NCI-H1105 (cell line): Measurements from ENCODE around the gene ARL15.
"Not testable (repeated sequence)": the region's sequence is repeated elsewhere in the genome, so short reads cannot be mapped to it uniquely, and the experiment has no call there.

Experiments
- DNase-seq: peaks from one replicate; lab custom pipeline; 2025; lab: John Stamatoyannopoulos, UW

Gene ARL15

GRCh38 chr5:53982319-53982718 is 328.1 kb downstream of the ARL15 start:
- DNase-seq: not testable (repeated sequence)

DNA sequence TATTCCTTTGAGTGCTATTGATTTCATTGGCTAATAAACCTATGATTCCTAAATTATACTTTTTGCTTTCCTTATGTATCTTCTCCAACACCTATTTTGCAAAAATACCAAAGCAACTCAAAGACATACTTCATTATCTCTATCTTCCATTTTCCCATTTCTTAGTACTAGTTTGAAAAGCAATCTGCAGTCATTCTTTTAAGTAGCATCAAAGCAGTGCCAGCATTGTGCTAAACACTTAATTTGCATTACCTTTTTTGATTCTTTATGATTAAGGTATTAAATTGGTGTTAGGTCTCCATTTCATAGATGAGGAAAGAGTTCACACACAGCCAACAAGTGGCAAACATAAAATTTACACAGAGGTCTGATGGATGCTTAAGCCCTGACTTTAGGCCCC is 330.3 kb downstream of the ARL15 start:
- DNase-seq: no peak

GRCh38 chr5:53974021-53974420 is 336.4 kb downstream of the ARL15 start:
- no peak for DNase-seq

- no peak for DNase-seq
Measured at GRCh38 chr5:53972314-53972713, 338.1 kb downstream of the ARL15 start.

- no peak for DNase-seq
Measured at GRCh38 chr5:53971551-53971950, 338.8 kb downstream of the ARL15 start.

GRCh38 chr5:53971131-53971530 is 339.2 kb downstream of the ARL15 start:
- DNase-seq: no peak

- DNase-seq: no peak
Measured at GRCh38 chr5:53970475-53970874, 339.9 kb downstream of the ARL15 start.

GRCh38 chr5:53969176-53969730 is 341.1 kb downstream of the ARL15 start:
- no peak for DNase-seq

GRCh38 chr5:53965459-53965858 is 344.9 kb downstream of the ARL15 start:
- no peak for DNase-seq

GRCh38 chr5:53963958-53964357 is 346.4 kb downstream of the ARL15 start:
- no peak for DNase-seq

DNA sequence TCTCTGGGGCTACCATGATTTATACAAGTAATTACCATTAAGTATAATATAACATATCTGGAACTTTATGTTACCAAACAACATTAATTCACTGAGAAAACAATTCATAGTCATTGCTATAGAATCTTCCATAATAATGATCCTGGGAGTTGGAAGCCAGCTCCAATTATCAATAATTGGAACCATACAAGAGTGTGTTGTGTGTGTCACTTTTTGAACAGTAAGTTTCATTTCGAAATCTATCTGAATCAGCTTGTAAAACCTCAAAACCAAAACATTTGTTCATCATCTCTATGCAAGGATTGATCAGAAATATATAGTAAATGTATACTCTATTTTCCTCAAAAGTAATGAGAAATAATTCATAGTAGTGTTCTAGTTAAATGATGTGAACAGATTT is 348.1 kb downstream of the ARL15 start:
- DNase-seq: no peak

DNA sequence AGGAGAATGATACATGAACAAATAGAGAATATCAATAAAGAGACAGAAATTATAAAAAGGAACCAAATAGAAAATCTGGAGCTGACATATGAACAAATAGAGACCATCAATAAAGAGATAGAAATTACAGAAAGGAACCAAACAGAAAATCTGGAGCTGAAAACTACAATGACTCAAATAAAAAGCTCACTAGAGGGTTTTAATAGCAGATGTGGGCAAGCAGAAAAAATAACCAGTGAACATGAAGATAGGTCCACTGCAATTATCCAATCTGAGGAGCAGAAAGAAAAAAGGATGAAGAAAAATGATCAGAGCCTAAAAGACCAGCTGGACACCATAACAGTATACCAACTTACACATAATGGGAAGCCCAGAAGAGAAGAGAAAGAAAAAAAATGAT is 353.7 kb downstream of the ARL15 start:
- no peak for DNase-seq

GRCh38 chr5:53956196-53956595 is 354.2 kb downstream of the ARL15 start:
- no peak for DNase-seq

DNA sequence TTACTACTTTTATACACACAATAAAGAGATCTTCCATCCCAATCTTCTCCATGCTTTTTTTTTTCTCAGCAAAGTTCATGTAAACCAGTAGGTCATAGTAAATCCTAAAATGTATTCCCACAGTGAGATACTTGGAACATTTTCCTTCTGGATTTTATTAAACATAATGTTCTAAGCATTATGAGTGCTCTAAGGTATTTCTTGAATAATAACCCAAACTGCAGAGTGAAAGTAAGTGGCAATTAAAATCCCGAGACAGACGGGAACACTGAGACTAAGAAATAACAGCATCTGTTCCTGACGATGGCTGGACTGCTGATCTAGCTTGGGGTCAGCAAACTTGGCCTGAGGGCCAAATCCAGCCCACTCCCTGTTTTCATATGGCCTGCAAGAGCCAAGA is 359.8 kb downstream of the ARL15 start:
- DNase-seq: no peak

DNA sequence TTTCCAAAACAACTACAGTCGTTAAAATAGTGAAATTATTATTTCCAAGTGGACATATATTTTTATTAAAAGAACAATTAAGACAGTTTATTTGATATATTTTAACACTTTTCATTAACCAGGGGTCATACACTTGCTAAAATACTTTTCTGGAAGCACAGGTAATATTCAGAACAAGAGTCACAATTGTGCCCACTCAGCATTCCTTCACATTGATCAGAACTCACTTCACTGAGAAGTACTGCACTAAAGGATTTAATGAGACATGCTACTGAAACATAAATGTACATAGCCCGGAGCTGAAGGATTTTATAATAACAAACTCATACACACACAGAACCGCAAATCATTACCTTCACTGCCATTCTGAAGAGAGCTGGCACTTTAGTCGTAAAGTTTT is 361.8 kb downstream of the ARL15 start:
- no peak for DNase-seq

DNA sequence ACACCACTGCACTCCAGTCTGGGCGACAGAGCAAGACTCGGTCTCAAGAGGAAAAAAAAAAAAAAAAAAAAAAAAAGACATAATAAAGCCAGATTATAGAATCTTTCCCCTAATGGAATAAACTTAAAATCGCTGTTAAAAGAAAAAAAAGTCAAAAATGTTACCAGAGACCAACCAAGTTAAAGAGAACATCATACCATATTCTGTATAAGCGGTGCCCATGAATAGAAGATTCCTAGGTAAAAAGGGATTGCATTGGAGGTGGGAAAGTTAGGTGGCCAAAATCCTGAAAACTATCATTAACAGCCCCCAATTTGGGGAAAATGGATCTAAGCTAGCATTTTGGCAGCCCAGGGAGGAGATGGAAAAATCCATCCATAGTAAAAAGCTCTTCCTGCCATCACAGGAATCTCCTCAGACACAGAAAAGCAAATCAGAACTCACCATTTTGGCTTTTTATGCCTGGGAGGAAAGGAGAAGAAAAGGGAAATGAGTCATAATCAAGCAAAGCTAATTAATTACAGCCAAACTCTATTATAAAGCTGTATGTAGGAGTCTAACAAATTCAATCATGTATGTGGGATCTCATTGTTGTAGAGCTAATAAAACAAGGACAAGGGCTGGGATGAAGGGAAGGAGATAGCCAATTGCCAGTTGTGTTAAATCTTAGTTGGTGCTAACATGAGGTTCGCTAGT is 363.8 kb downstream of the ARL15 start:
- no peak for DNase-seq

DNA sequence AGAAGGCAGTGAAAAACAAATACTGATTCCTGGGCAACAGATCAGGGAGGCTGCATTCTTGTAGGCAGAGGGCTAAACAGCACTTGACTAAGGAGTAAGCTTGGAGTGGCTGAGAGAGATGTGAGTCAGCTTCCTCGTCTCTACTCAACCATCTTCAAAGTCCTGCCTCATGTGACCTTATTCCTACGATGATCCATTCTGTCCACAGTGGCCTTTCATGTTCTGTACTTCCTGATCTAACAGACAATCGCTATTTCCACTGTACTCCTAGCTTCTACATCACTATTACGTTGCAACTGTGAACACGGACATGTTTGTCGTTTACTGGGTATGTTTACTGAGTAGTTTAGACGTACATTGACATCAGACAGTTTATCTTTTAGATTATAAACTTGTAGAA is 365.4 kb downstream of the ARL15 start:
- DNase-seq: no peak

GRCh38 chr5:53943938-53944337 is 366.4 kb downstream of the ARL15 start:
- no peak for DNase-seq

- no peak for DNase-seq
Measured at GRCh38 chr5:53942724-53943123, 367.6 kb downstream of the ARL15 start.

DNA sequence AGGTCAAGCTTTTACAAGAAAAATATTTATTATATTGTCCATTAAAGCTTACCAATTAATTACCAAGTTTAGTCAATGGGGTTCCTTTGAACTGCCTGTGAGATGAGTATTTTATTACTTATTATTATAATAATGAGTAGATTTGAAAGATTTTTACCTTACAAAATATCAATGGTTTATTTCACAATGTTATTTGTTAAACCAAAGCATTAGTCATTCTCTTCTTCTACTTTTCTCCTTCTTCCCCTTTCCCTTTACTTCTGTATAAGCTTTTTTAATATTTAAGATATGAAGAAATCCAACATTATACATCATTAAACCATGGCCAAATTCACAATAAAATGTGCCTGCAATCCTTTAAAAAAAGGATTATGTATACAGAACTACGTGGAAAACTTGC is 369.5 kb downstream of the ARL15 start:
- DNase-seq: no peak

- no peak for DNase-seq
Measured at GRCh38 chr5:53937467-53937866, 372.9 kb downstream of the ARL15 start.

GRCh38 chr5:53936481-53937352 is 373.7 kb downstream of the ARL15 start:
- DNase-seq: no peak

DNA sequence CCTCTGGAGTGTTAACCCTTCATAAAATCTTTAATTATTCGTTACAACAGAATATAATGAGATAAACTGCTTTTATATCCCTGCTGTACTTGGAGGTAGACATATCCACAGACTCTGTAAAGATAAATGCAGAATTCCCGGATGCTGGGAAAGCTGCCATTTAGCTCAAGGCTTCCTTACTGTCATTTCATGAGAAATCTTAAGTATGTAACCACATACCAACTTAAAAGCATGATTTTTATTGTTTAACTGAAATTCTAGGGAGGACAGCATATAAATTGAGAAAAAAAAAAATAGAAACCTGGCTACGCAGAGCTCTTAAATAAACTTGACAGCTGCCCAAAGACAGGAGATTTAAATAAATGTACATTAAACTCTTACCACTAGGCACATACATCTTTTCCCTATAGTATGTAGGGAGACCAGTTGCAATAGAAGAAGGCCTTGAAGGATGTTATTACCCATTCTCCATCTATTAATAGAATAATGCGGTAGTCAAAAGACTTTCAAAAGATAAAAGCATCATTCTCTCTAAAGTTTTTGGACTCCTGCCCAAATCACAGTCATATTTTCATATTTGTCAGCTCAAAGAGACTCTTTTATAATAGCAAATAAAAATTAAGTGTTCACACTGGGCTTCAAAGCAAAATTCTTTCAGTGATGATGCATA is 376.1 kb downstream of the ARL15 start:
- no peak for DNase-seq
